KG1 (cell line): ENCODE measurements around the gene AASS.
"Not testable (repeated sequence)": the region's sequence is repeated elsewhere in the genome, so short reads cannot be mapped to it uniquely, and the experiment has no call there.

Source experiments
- DNase-seq: peaks from one replicate; lab custom pipeline; 2025; lab: John Stamatoyannopoulos, UW

The AASS gene

DNA sequence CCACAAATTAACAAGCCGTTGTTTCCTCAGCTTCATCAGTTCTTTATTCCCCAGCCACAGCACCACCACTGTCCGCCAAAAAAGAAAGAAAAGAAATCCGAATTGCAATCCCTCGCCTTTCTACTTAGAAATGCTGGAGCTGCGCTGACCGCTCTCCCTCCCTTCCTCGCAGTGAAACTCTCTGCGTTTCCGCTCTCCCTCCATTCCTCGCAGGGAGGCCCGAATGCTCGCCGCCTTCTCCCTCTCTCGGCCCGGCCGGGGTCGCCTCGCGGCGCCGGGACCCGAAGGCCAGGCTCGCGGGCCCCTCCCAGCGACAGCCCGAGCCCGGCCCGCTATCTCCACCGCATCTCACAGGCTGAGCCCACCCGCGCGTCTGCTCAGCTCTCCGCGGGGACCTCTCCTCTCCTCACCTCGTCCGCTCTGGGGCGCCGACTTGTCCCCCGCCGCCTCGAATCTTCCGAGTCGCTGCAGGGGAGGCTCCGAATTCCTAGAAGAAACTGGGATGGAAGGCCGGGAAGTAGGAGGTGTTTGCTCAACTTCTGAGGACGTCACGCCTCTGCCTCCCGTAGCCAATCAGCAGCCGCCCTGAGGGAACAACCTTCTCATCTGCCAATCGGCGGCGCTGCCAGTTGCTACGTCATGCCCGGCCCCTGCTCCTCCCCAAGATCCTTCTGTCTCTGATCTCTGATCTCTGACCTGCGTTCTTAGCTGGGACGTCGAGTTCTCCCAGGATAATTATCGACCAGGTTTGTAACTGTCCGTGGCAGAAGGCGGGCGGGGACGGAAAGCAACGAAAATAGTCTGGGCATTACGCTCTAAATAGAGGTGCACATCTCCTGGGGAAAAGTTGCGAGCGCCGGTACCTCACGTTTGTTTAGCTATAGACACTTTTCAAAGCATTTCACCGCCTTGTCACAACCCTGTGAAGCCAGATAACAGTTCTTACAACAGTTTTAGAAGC, at the start of gene AASS:
AASS (minus strand) TSS at position 499 of the 961 bp plus-strand sequence. CDS start 10,523 bp downstream, outside the sequence.
- DNase-seq = no peak

- no peak for DNase-seq
Observed at GRCh38 chr7:122188785-122189184, 44.7 kb upstream of the AASS start.

DNA sequence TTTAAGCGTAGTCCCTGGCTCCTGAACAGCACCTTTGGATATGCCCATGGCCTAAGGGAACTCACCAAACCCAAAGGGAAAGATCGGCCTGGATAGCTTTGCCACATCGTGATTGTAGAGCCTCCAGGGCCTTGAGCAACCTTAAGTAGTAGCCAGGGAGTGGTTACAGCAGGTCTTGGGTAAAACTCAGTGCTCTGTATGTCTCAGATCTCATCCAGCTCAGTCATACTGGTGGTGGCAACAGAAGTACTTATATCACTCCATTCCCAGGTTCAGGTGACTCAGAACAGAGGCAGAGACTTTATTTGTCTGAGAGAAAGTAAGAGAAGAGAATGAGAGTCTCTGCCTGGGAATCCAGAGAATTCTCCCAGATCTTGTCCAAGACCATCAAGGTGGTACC, 39.1 kb upstream of the AASS start:
- no peak for DNase-seq

GRCh38 chr7:122182081-122182480, 38.0 kb upstream of the AASS start:
- no peak for DNase-seq

DNA sequence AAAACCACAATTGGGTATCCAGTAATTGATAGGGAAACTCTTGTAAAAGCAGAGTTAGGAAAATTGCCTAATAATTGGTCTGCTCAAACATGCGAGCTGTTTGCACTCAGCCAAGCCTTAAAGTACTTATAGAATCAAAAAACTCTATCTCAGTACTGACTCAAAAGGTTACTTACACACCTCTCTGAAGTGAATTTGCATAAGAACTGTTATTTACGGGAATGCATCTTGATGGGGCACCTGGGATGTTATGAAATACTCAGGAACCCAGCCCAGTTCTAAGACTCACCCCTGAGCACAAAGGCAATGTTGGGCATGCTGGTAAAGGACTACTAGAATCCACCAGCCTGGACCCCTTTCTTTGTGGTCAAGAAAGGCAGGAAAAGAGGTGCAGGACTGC, 28.1 kb upstream of the AASS start:
- DNase-seq = not testable (repeated sequence)

- DNase-seq = no peak
Observed at GRCh38 chr7:122166740-122167139, 22.7 kb upstream of the AASS start.

GRCh38 chr7:122166275-122166674, 22.2 kb upstream of the AASS start:
- DNase-seq = no peak

- DNase-seq = no peak
Observed at GRCh38 chr7:122161628-122162027, 17.6 kb upstream of the AASS start.

GRCh38 chr7:122155566-122155965, 11.5 kb upstream of the AASS start:
- DNase-seq = no peak

- DNase-seq = no peak
Observed at GRCh38 chr7:122148878-122149277, 4.8 kb upstream of the AASS start.

DNA sequence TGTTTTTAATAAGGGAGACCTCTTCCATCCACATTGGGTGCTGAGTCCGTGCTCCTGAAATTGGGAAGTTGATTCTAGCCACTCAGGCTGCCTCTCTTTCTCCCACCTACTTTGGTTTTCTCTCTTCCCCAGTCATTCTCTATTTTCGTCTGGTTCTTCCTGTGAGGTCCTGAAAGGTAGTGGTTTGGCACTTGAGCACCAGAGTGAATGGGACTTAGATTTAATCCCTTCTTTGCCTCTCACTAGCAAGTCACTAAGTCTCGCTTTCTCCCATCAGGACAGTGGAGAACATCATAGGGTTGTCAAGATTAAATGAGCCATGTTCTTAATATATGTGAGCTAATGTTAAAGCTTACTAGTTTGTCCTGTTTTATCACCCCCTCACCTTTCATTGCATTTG, 4.0 kb upstream of the AASS start:
- no peak for DNase-seq

DNA sequence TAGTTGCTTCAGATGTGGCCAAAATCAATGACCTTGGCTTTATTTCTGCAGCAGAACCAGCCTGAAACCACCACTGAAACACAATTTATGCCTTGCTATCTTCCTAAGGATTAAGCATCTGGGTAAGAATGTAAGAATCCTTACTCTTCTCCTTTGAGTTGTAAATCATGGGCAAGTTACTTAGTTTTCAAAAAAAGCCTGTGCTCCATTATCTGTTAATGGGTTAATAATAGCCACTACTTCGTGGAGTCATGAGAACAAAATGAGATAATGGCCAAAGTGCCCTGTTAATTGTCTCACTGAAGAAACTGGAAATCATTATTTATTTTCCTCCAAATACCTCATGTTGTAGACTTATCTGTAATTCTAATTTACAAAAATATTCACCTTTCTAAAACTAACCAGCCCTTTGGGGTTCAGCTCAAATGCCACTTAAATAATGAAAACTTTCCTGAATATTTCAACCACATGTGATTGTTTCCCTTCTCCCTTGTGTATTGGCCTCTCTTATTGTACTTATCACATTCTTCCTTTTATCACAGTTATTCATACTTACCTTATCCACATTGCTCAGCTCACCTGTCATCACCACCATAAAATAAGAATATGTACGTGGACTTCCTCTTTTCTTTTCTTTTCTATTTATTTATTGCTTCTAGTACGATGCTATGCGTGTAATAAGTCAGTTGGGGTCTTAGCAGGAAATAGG, 2.0 kb upstream of the AASS start:
- DNase-seq = no peak

DNA sequence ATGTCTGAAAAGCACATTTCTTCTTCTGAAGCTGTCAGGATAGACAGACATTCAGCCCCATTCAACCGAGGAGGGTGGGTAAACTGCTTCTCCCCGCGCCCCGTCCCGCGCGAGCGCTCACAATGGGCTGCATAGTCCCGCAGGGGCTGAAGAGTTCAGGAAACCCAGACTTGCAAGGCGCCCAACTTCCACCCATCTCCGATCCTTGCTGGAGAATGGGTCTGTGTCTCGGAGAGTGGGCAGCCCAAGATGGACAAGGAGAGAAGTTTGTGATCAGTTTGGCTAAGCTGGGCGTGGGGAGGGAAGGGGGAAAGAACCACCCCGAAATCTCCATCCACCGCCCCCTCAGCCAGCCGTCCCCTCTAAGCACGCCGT, 686 bp downstream of the AASS start:
- DNase-seq = no peak

DNA sequence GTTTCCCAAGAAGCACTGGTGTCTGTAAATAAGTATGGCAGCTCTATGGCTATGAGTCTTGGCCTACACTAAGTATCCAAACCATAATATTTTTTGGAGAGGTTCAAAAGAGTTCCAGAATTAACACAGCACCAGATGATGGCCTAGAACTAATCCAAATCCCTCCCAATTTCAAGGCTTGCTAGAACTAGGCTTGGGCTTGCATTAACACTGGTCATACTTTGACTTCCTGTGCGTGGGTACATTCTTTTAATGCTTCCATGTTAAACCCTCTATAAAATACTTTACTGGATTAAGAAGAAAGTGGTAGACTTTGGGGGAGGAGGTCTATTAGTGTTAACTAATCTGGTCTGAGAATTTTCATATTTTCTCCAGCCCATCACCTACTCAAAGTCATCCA, 3.1 kb downstream of the AASS start:
- DNase-seq = no peak

DNA sequence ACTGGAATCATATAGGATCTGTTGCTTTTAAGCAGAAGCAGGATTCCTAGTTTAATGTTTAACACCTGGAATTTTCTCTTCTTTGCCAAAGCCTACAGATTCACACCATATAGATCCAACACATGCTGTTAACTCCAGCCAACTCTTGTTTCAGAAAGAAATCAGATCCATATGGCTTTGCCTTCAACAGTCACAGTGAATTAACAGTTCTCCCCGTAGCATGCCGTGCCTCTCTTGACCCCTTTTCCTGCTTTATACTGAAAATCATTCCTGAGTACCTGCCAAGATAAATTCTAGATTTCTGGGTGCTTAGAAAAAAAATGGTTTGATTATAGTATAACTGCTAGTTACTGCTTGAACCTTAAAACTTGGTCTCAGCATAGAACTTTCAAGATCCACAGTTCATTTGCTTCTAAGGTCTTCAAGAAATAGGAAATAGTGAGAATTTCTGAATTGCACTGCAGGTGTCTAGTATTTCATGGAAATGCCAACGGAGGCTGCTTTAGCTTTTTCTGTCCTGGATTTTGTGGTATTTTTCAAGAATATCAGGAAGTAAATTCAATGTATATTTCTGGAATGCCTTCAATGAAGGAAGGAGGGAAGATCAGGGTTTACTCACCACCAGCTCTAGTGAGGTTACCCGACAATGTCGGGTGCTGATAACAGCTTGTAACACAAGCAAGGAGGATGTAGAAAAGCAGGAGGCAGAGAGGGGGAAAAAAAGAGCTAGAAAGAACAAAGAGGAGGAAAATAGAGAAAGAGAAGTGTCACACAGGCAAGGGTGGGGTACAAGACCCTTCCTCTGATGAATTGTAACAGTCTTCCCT, 6.6 kb downstream of the AASS start:
- no peak for DNase-seq

DNA sequence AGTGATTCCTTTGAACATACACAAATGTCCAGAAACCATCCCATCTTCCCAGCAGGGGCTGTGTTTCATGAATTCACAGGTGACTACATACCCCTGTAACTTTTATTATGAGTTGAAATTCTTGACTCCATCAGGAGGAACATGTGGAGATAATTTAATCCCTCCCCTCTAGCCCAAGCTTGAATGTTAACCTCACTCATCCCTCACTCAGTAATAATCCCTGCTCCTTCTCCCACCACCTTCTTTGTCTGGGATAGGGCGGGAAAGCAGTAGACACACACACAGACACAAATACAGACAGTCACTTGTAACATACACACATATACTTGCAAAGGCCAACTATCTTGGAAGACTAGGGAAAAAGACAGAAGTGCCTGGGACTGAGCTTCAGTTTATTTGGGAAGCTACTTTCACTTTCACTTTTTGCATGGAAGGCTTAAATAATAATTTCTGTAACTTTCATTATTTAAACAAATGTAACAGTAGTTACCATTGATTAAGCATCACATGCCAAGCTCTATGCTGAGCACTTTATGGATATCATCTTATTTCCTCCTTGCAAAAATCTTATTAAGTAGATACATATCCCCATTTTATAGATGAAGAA, 7.3 kb downstream of the AASS start:
- DNase-seq = no peak

- DNase-seq = no peak
Observed at GRCh38 chr7:122136078-122136477, 8.0 kb downstream of the AASS start.

DNA sequence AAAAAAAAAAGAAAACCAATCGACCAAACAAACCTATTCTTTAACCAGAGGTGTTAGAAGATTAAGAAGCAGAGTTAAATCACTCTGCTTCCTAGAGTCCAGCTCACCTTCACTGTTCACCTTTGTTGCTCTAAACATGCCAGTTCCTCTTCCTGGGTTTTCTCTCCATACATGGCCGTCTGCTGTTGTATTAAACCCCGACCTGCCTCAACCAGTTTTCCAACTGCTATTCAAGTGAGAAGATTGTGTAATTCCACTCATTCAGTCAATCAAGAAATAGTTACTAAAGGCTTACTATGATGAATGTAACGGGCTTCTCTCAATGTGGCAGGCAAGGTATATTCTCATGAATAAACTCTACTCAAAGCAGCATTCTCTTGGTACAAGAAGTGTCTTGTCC, 8.8 kb downstream of the AASS start:
- no peak for DNase-seq

GRCh38 chr7:122134793-122135192, 9.3 kb downstream of the AASS start:
- not testable (repeated sequence) for DNase-seq

DNA sequence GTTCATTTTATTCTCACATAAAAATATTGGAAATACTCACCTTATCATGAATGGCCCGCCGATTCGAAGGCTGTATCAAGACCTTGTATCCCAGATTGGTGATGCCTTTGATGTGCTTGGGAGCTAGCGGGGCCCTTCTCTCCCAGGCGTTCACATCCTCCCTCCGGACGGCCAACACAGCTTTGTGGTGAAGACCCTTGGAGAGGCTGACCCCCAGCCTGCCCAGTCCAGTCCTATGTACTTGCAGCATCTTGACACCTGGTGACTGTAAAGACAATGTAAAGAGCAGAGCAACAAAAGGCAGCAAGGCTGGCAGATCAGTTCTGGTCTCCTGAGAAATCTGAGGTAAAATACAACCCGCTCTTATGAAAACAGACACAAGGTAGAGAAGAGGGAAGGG, 10.6 kb downstream of the AASS start:
- DNase-seq = no peak

DNA sequence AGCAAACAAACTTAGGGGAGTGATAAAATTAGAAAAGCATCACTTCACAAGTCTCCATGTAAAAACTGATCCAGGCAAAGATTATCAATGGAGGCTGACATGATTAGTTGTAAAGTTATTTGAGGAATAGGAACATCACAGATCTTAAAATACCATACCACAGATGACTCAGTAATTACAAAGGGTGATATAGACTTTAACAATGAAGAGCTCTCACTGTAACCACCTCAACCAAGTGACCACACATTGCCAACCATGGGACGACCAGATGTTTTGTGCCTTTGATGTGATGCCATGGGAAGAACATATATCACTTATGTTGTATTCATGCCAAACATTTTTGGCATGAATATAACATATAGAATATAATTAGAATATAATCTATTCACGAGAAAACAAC, 11.7 kb downstream of the AASS start:
- no peak for DNase-seq

DNA sequence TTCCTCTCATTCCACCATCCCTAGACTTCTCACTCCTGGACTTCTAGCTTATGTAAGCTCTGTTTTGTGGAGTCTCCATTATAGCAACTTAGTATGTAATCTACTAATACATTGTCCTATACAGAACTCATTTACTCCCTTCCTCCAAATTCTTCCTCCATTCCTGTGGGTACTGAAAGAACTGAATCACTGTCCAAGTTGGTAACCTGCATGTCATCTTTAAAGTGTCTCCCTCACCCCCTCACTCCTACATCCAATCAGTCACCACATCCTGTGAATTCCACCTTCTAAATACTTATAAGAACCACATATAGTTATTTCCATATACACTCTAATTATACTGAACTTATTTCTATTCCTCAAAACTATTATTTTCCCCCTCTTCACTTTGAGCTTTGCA, 20.3 kb downstream of the AASS start:
- no peak for DNase-seq
